H1 (cell line): ENCODE data around the gene LMX1B.

Source experiments
- CEBPB ChIP-seq: IDR thresholded peaks from 2 replicates; pipeline ENCODE4 v1.6.1; 2012; ENCODE audit warnings: low read depth, low read length
- CHD2 ChIP-seq: IDR thresholded peaks from 2 replicates; pipeline ENCODE4 v1.6.1; 2012; ENCODE audit warnings: low read length, improper control_type of control experiment
- EGR1 ChIP-seq: IDR thresholded peaks from 2 replicates; pipeline ENCODE4 v1.6.1; 2011; ENCODE audit warnings: low read depth, low read length, borderline replicate concordance
- GABPA ChIP-seq: IDR thresholded peaks from 2 replicates; pipeline ENCODE4 v1.6.1; 2011; ENCODE audit warnings: mild to moderate bottlenecking, low read length, moderate library complexity, borderline replicate concordance; ENCODE audit not compliant: insufficient read depth
- MAX ChIP-seq: IDR thresholded peaks from 2 replicates; pipeline ENCODE4 v1.6.1; 2012; ENCODE audit warnings: inconsistent platforms
- POLR2A ChIP-seq, 2 experiments: IDR thresholded peaks; 1 replicate in 1 of 2; 2 replicates in 1 of 2; pipeline ENCODE4 v1.6.1; 2011; ENCODE audit warnings: low read depth in 2 of 2, low read length in 2 of 2, mild to moderate bottlenecking in 2 of 2; ENCODE audit errors: control extremely low read depth in 1 of 2
- POLR2AphosphoS5 ChIP-seq: IDR thresholded peaks from 2 replicates; pipeline ENCODE4 v1.6.1; 2011; ENCODE audit warnings: low read depth, low read length
- RNF2 ChIP-seq: fragments of 200-900, 300-1000 bp; sonication (generic); IDR thresholded peaks from 2 replicates; pipeline ENCODE4 v1.7.1; 2016; ENCODE audit warnings: borderline replicate concordance, low read depth, mild to moderate bottlenecking, antibody characterized with exemption, low read length; ENCODE audit not compliant: poor library complexity, severe bottlenecking; ENCODE audit errors: missing control alignments
- SAP30 ChIP-seq: fragments of 300-600 bp; sonication (generic); IDR thresholded peaks from 2 replicates; pipeline ENCODE4 v1.7.1; 2012; ENCODE audit warnings: low read length, moderate library complexity, mild to moderate bottlenecking, inconsistent platforms; ENCODE audit not compliant: insufficient read depth, insufficient replicate concordance
- SRF ChIP-seq: IDR thresholded peaks from 2 replicates; pipeline ENCODE4 v1.6.1; 2011; ENCODE audit warnings: mild to moderate bottlenecking, low read depth, low read length, moderate library complexity
- TF ChIP-seq, protein P1 (sequence below), 3 experiments: IDR thresholded peaks; 1 replicate in 2 of 3; 2 replicates in 1 of 3; pipeline versions ENCODE4 v1.5.1 to v1.6.1; 2011; ENCODE audit warnings: low read length in 3 of 3, mild to moderate bottlenecking in 3 of 3, inconsistent platforms in 2 of 3, low read depth in 1 of 3, moderate library complexity in 1 of 3; ENCODE audit not compliant: insufficient read depth in 1 of 3; ENCODE audit errors: control extremely low read depth in 1 of 3

DNA sequence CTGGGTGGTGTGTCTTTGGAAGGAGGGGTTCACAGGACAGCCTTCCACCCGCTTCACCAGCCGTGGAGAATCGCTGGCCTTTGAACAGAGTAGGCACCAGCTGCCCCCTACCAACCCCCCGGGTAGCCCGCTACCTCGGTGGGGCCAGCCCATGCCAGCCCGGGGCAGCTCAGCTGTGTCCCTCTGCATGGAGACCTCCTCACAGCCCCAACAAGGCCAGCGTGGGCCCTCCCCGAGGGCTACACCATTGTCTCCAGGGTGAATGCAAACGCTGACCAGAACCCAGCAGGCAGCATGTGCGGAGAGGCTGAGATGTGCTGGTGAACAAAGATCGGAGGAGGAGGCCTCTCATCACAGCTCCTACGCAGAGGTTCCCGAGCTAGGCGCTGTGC, 51.9 kb downstream of the LMX1B start:
- TF ChIP-seq POLR2A (IDR thresholded peaks at IDR 0.05; ENCODE audit: control extremely low read depth in 1 of 2, low read depth in 2 of 2, low read length in 2 of 2) (no peak), MAX (no peak), CEBPB (no peak), POLR2AphosphoS5 (no peak), GABPA (no peak), SRF (no peak), RNF2 (no peak), SAP30 (no peak), EGR1 (no peak), CHD2 (no peak)
- TF ChIP-seq, protein P1, sequence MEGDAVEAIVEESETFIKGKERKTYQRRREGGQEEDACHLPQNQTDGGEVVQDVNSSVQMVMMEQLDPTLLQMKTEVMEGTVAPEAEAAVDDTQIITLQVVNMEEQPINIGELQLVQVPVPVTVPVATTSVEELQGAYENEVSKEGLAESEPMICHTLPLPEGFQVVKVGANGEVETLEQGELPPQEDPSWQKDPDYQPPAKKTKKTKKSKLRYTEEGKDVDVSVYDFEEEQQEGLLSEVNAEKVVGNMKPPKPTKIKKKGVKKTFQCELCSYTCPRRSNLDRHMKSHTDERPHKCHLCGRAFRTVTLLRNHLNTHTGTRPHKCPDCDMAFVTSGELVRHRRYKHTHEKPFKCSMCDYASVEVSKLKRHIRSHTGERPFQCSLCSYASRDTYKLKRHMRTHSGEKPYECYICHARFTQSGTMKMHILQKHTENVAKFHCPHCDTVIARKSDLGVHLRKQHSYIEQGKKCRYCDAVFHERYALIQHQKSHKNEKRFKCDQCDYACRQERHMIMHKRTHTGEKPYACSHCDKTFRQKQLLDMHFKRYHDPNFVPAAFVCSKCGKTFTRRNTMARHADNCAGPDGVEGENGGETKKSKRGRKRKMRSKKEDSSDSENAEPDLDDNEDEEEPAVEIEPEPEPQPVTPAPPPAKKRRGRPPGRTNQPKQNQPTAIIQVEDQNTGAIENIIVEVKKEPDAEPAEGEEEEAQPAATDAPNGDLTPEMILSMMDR (IDR thresholded peaks at IDR 0.05; ENCODE audit: control extremely low read depth in 1 of 3, insufficient read depth in 1 of 3, low read depth in 1 of 3, low read length in 3 of 3): no peak
